OCI-LY7 (cell line): Measurements from ENCODE around the gene IVL. TPM values are rescaled to one million over a fixed set of nuclear protein-coding genes. Genes with fewer than 3 reads are reported as not detected.

Source experiments
- BruUV-seq: library from RNA; stranded (reverse); fragments of 400-500 nt; replicated peaks from 2 replicates; lab custom pipeline; 2021; lab: Mats Ljungman, UMichigan
- CTCF ChIA-PET: fragments of 300-600 bp; sonication (Branson Sonifier 250); formaldehyde crosslinking; loops from one replicate; lab custom pipeline; 2022; ENCODE audit warnings: antibody characterized with exemption; ENCODE audit not compliant: unreplicated experiment; lab: Charles Lee
- POLR2A ChIA-PET: fragments of 300-600 bp; sonication (Branson Sonifier 250); formaldehyde crosslinking; loops from one replicate; lab custom pipeline; 2022; ENCODE audit warnings: antibody characterized with exemption; lab: Charles Lee
- DNase-seq: peaks from one replicate; pipeline ENCODE4 v3.0.0-alpha.2; 2015; ENCODE audit warnings: low spot score
- H2AFZ ChIP-seq: fragments of 200-600 bp; sonication (generic), shearing (Covaris generic); 2 replicates; pipeline ENCODE4 v1.6.1; 2014; ENCODE audit warnings: mild to moderate bottlenecking, antibody characterized with exemption, low read length, moderate library complexity
- H3K27ac ChIP-seq: fragments of 200-600 bp; sonication (generic); 2 replicates; pipeline ENCODE4 v1.5.1; 2014; ENCODE audit warnings: mixed run types, low read depth, mild to moderate bottlenecking, moderate library complexity, low read length, inconsistent platforms; ENCODE audit not compliant: poor library complexity, severe bottlenecking
- H3K36me3 ChIP-seq: fragments of 200-600 bp; sonication (generic); 2 replicates; pipeline ENCODE4 v1.6.1; 2014; ENCODE audit warnings: mild to moderate bottlenecking, antibody characterized with exemption, low read length, moderate library complexity, mixed read lengths; ENCODE audit not compliant: insufficient read depth
- H3K4me1 ChIP-seq: fragments of 200-600 bp; sonication (generic); 2 replicates; pipeline ENCODE4 v1.5.1; 2014; ENCODE audit warnings: mild to moderate bottlenecking, low read length; ENCODE audit not compliant: insufficient read depth, poor library complexity, severe bottlenecking
- H3K4me2 ChIP-seq: fragments of 200-600 bp; sonication (generic); 2 replicates; pipeline ENCODE4 v1.6.1; 2014; ENCODE audit warnings: mild to moderate bottlenecking, low read length
- H3K4me3 ChIP-seq: fragments of 200-600 bp; sonication (generic); 2 replicates; pipeline ENCODE4 v1.5.1; 2014; ENCODE audit warnings: mild to moderate bottlenecking, low read depth, low read length; ENCODE audit not compliant: poor library complexity, severe bottlenecking
- H3K79me2 ChIP-seq: fragments of 200-600 bp; sonication (generic); 2 replicates; pipeline ENCODE4 v1.6.1; 2016; ENCODE audit warnings: low read depth, mild to moderate bottlenecking, low read length, moderate library complexity, mixed read lengths; ENCODE audit not compliant: insufficient read depth
- H3K9me2 ChIP-seq: fragments of 200-600 bp; sonication (generic); 2 replicates; pipeline ENCODE4 v1.6.1; 2016; ENCODE audit warnings: mild to moderate bottlenecking, low read length, mixed read lengths; ENCODE audit not compliant: insufficient read depth
- H3K9me3 ChIP-seq: fragments of 200-600 bp; sonication (generic); 2 replicates; pipeline ENCODE4 v1.6.1; 2014; ENCODE audit warnings: mild to moderate bottlenecking, mixed run types, low read length, mixed read lengths
- H4K20me1 ChIP-seq: fragments of 200-600 bp; sonication (generic); 2 replicates; pipeline ENCODE4 v1.6.1; 2014; ENCODE audit warnings: mild to moderate bottlenecking, antibody characterized with exemption, low read length, moderate library complexity, mixed read lengths; ENCODE audit not compliant: insufficient read depth
- CTCF ChIP-seq: fragments of 200-600 bp; sonication (generic); conservative IDR thresholded peaks from 2 replicates; pipeline ENCODE4 v1.5.1; 2014; ENCODE audit warnings: mild to moderate bottlenecking, antibody characterized with exemption, low read length, moderate library complexity, mixed read lengths
- EZH2phosphoT487 ChIP-seq: fragments of 200-600 bp; sonication (generic); IDR thresholded peaks from 2 replicates; pipeline ENCODE4 v1.6.1; 2018; ENCODE audit warnings: low read depth, borderline replicate concordance, mild to moderate bottlenecking, mixed run types, antibody characterized with exemption, low read length, moderate library complexity, mixed read lengths
- intact Hi-C: fragments of 100-400 bp; cut with micrococcal nuclease; formaldehyde crosslinking; loops from one replicate; pipeline ENCODE4 v1.10.0; 2022; ENCODE audit not compliant: unreplicated experiment
- total RNA-seq, 2 experiments: library from RNA; depleted of rRNA in 1 of 2; stranded (reverse); fragments of >200 nt in 1 of 2; shearing (Covaris generic) in 1 of 2; gene quantifications; 2 replicates each; pipeline ENCODE4 v1.2.3, GENCODE V29; 2014 to 2022

IVL gene
- total RNA-seq, 2 experiments from 2014 or later = not detected

- H3K4me3 ChIP-seq = no peak overlapping the region
- no peaks in the 10 kb centered on the region for H4K20me1 ChIP-seq
- H3K4me2 ChIP-seq = no peak overlapping the region
- H3K4me1 ChIP-seq = no peaks in the 10 kb centered on the region
- H3K9me3 ChIP-seq = no peaks in the 10 kb centered on the region
- no peaks in the 10 kb centered on the region for H3K9me2 ChIP-seq
- intact Hi-C loops = no loop called here
- H3K27ac ChIP-seq = no peak overlapping the region
- ChIA-PET POLR2A (no interaction called here), CTCF (no interaction called here)
- H3K36me3 ChIP-seq = no peaks in the 10 kb centered on the region
- no peak for DNase-seq
- TF ChIP-seq CTCF (no peak), EZH2phosphoT487 (no peak)
- no peaks in the 10 kb centered on the region for H3K79me2 ChIP-seq
- no TSS peak for BruUV-seq
- H2AFZ ChIP-seq = no peak overlapping the region
Measured at GRCh38 chr1:152959273-152959672, 50.9 kb downstream of the IVL start.

GRCh38 chr1:152959801-152960451 lies 51.6 kb downstream of the IVL start:
- POLR2A ChIA-PET = no interaction called here
- TF ChIP-seq EZH2phosphoT487 (no peak), CTCF (no peak)
- intact Hi-C loops = no loop called here

GRCh38 chr1:152960452-152961044 lies 52.2 kb downstream of the IVL start:
- Histone ChIP-seq H4K20me1 (no peaks in the 10 kb centered on the region), H3K4me1 (no peaks in the 10 kb centered on the region), H2AFZ (no peak overlapping the region), H3K27ac (no peak overlapping the region), H3K4me2 (no peak overlapping the region), H3K9me3 (no peaks in the 10 kb centered on the region), H3K9me2 (no peaks in the 10 kb centered on the region), H3K36me3 (no peaks in the 10 kb centered on the region), H3K4me3 (no peak overlapping the region), H3K79me2 (no peaks in the 10 kb centered on the region)
- no TSS peak for BruUV-seq
- intact Hi-C loops = no loop called here
- ChIA-PET CTCF (no interaction called here), POLR2A (no interaction called here)
- TF ChIP-seq EZH2phosphoT487 = no peak
- no peak for TF ChIP-seq CTCF
- DNase-seq = no peak

More at GRCh38 chr1:152959801-152960451, 51.6 kb downstream of the IVL start:
- Histone ChIP-seq H3K4me1 (no peaks in the 10 kb centered on the region), H2AFZ (no peak overlapping the region), H3K4me2 (no peak overlapping the region), H3K79me2 (no peaks in the 10 kb centered on the region), H3K36me3 (no peaks in the 10 kb centered on the region), H4K20me1 (no peaks in the 10 kb centered on the region), H3K9me3 (no peaks in the 10 kb centered on the region), H3K9me2 (no peaks in the 10 kb centered on the region), H3K4me3 (no peak overlapping the region), H3K27ac (no peak overlapping the region)
- BruUV-seq = no TSS peak
- no peak for DNase-seq
- CTCF ChIA-PET = no interaction called here
